ENCODE data around the gene SFXN5.

- TF ChIP-seq CTCF (IDR thresholded peaks at IDR 0.05; ENCODE audit: low read length) (no peak), EZH2 (IDR thresholded peaks at IDR 0.05; ENCODE audit: borderline replicate concordance, low read length) (no peak)
Measured at GRCh38 chr2:73092146-73092783, 20.8 kb upstream of the SFXN5 start.
